ENCODE measurements around the gene PDPR.
"Not testable (repeated sequence)": the region's sequence is repeated elsewhere in the genome, so short reads cannot be mapped to it uniquely, and the experiment has no call there.

PDPR gene

DNA sequence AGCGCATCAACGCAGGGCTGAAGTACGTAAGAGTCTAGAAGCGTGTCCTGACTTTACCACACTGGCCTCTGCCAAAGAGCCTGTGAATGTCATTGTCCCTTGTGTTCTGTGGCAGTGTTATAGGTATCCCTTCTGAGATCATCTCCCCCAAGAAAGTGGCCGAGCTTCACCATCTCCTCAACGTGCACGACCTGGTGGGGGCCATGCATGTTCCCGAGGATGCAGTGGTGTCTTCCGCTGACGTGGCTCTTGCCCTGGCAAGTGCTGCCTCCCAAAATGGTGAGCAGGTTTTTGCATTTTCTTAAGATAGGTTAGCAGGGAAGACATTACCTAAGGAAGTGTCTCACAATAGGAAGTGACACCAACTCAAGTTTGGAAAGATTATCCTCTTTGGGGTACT, 14.7 kb downstream of the PDPR start:
- DNase-seq: not testable (repeated sequence)

DNA sequence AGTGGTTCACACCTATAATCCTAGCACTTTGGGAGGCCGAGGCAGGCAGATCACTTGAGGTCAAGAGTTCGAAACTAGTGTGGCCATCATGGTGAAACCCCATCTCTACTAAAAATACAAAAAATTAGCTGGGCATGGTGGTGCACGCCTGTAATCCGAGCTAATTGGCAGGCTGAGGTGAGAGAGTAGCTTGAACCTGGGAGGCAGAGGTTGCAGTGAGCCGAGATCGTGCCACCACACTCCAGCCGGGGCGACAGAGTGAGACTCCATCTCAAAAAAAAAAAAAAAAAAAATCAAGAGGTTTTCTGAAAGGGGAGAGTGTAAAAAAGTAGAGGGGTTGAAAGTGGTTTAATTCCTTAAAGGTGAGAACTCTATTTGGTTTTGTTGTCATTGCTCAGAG, 21.7 kb downstream of the PDPR start:
- DNase-seq: not testable (repeated sequence)

DNA sequence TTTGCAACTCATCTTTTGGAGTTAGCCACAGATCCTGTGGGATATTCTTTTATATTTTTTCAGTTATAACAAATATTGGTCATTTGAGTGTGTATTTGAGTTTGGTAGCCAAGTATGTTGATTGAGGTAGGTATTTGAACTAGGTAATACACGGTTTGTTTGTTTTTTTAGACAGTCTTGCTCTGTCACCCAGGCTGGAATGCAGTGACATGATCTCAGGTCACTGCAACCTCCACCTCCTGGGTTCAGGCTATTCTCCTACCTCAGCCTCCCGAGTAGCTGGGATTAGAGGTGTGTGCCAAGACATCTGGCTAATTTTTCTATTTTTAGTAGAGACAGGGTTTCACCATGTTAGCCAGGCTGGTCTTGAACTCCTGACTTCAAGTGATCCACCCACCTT, 22.5 kb downstream of the PDPR start:
- not testable (repeated sequence) for DNase-seq

DNA sequence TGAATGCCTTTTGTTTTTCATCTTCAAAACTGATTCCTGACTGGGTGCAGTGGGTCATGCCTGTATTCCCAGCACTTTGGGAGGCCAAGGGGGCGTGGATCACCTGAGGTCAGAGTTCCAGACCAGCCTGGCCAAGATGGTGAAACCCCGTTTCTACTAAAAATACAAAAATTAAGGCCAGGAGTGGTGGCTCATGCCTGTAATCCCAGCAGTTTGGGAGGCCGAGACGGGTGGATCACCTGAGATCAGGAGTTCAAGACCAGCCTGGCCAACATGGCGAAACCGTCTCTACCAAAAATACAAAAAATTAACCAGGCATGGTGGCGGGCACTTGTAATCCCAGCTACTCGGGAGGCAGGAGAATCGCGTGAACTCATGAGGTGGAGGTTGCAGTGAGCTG, 28.6 kb downstream of the PDPR start:
- not testable (repeated sequence) for DNase-seq

DNA sequence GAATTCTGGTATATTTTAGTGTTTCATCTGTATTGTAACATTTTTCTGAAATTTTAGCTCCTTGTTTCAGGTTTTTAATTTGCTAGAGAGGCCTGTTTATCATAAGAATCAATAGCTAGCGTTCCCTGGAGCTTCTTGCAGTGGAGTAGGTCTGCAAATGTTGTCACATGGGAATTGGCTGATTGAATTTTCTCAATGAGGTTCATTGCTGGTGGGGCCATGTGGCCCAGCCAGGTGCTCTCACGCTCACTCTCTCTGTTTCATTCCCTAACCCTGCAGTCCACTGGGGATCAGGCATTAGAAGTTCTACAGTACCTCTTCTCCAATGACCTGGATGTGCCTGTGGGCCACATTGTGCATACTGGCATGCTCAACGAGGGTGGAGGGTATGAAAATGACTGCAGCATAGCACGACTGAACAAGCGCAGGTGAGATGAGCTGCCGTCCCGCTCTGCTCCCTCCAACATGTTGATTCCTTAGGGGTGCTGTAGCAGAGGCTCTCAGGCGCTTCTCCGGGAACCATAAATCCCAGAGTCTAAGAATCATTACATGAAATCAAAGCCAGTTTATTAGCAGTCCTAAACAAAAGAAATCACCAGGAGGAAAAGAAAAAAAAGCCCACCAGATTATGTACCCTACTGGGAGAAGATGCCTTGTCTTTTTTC, 29.2 kb downstream of the PDPR start:
- DNase-seq: not testable (repeated sequence)

DNA sequence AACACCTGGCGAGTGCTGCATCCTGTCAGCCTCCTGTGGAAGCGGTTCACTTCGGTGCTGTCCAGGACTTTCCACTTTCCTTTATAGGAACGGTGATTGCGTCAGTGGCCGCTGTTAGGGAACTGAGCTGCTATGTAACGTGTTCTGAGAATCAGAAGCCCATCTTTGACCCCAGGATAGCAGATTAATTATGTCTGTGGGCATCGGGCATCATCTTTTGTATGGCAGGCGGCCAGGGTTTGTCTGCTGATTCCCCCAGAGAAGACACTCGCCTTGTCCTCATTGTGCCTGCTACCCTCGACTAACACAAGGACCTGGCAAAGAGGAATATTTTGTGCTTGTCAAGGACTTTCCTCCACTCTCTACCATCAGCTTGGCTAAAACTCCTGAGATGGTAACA, 33.7 kb downstream of the PDPR start:
- DNase-seq: not testable (repeated sequence)

DNA sequence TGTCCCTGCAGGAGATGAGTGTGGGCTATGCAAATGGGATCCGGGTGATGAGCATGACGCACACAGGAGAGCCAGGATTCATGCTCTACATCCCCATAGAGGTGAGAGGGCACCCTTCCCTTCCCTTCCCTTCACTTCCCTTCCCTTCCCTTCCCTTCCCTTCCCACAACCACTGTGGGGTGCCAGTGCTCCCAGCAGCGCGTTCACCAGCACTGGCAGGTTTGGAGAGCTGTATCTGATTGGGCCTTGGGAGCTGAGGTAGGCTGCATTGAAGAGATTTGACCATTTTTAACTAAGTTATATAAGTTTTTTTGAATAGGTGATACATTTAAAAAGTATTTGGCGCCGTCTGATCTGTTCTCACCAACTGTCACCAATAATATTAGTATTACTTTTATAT, 34.3 kb downstream of the PDPR start:
- DNase-seq: not testable (repeated sequence)

DNA sequence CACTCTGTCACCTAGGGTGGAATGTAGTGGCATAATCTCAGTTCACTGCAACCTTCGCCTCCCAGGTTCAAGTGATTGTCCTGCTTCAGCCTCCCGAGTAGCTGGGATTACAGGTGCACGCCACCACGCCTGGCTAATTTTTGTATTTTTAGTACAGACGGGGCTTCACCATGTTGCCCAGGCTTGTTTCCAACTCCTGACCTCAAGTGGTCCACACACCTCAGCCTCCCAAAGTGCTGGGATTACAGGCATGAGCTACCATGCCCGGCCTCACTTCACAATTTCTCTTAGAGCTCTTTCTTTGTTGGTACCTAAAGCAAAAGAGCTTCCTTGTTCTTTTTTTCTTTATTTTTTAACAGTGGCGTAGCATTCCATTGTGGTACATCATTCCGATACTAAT, 35.2 kb downstream of the PDPR start:
- DNase-seq: not testable (repeated sequence)

DNA sequence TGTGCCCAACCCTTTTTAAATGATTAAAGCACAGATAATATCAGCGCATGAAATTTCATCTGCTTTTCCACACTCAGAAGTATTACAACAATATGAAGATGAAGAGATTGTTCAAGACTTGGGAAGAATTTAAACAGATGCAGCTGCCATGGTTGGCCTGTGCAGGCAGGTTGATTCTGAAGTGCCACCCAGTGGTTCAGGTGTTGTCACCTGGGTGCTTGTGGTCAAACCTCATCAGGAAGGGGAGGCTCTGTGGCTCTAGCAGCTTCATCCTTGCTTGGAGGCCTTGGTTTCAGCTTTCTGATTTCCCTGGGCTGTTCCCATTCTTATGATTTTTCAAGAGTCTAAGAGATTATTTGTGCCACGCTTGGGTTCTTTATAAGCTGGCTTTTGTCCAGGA, 37.3 kb downstream of the PDPR start:
- DNase-seq: no peak

DNA sequence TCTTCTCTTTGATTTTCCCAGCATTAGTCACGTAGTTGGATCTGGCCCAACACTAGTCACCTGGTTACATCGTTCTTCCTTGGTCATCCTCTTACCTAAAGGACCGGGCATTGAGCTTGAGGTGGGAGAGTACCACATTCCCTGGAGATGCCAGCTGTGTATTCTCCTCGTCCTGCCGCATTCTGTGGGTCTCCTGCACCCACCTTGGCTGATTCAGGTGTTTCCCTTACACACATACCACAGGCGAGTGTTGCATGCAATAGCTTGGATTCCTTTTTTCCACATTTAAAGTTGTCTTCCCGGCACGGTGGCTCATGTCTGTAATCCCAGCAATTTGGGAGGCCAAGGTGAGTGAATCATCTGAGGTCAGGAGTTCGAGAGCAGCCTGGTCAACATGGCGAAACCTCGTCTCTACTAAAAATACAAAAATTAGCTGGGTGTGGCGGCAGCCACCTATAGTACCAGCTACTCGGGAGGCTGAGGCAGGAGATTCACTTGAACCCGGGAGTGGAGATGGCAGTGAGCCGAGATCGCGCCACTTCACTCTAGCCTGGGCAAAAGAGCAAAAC, 37.9 kb downstream of the PDPR start:
- DNase-seq: no peak

DNA sequence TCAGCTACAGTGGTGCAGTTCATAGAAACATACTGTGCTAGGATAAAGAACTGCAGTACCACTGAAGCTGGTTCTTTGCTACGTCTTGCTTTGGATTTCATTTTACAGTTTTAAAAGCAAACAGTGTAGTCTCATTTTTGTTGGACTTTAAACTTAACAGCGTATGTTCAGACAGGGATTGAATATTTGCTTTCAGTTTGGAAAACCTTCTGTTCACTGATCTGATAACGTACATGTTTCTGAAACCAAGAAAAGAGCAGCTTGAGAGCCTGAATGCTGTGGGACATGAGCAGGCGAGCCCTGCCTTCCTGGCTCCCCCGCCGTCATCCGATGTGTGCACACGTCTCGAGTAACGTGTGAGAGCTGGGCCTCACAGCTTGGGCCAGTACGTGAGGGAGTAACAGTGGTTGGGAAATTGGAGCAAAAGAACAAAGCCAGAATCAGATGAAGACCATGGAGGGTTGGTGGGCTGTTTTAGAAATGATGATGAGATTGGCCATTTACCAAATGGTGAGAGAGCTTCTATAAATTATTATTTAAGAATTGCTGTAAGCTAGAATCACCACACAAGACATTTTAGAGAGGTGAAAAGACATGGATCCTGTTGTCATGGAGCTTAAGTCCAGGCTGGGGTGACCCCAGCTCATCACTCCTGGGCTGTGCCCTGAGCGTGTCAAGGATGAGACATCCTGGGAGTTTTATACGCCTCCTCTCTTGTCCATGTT, 38.6 kb downstream of the PDPR start:
- no peak for DNase-seq

DNA sequence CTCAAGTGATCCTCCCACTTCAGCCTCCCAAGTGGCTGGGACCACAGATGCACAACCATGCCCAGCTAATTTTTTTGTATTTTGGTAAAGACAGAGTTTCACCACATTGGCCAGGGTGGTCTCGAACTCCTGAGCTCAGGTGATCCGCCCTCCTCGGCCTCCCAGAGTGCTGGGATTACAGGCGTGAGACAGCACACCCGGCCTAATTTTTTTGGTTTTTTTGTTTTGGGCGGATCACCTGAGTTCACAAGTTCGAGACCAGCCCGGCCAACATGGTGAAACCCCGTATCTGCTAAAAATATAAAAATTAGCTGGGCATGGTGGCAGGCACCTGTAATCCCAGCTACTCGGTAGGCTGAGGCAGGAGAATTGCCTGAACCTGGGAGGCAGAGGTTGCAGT, 40.6 kb downstream of the PDPR start:
- not testable (repeated sequence) for DNase-seq

DNA sequence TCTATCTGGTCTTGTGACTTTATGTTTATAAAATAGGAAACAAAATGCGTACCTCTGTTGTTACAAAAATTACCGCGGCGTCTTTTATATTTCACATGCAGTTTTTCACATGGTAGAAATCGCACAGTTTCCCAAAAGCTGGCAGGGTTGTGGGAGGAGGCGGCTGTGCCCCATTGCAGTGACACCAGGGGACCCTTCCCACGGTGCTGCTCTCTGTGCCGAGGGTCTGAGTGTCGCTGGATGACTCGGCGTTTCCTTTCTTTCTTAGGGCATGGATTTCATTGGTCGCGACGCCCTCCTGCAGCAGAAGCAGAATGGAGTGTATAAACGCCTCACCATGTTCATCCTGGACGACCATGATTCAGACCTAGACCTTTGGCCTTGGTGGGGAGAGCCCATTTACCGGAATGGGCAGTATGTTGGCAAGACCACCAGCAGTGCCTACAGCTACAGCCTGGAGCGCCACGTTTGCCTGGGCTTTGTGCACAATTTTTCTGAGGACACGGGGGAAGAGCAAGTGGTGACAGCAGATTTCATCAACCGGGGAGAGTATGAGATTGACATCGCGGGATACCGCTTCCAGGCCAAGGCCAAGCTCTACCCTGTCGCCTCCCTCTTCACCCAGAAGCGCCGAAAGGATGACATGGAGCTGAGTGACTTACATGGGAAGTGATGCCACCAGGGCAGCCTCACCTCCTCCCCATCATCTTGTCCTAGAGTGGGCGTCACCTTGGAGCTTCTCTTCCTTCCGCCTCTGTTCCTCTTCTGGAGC, 42.3 kb downstream of the PDPR start:
- DNase-seq: no peak

DNA sequence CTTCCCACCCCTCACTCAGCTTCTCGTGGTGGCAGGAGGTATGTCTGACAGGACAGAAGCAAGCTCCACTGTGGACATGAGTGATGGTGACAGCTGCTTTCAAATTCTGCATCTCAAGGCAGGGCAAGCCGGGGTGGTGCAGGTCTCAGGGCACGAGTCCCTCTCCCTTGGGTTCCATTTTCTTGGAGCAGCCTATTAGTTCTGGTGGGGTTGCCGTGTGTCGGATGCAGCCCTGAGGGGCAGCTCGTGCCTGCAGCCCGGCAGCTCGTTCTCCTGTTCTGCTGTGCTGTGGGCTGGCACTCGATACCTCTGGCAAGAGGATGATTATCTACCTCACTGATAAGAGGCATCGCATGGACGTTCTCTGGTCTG, 43.0 kb downstream of the PDPR start:
- no peak for DNase-seq

DNA sequence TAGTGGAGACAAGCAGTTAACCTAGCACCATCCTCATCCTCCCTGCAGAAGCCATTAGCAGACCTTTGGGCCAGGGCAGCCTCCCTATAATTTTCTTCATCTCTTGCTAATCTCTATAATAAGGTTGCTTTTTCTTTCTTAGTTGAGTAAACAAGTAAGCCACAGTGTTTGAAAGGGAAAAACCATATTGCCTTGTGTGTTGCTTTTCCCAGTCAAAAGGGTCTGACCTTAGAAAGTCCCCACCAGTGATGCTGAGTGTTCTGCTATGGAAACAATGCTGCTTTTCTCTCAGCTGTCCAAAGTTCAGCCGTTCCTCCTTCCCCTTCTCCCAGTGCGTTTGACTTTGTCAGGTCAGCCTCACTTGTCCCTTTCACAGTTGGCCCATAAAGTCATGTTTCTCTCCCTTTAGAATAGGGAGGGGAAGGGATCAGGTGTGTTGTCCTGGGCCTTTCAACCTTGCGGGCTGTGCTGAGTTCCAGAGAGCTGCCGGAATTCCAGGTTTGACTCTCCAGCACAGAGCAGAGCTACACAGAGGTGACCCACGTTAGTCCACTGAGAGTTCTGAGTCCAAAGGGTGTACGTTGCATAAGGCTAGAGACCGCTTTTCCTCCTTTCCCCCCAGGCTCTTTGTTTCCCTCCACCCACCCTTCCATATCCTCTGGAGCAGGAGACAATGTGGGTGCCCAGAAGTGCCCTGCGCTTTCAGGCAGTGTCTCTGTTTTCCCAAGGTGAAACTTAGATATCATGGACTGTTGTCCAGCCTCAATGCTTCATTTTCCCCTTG, 43.5 kb downstream of the PDPR start:
- DNase-seq: no peak

DNA sequence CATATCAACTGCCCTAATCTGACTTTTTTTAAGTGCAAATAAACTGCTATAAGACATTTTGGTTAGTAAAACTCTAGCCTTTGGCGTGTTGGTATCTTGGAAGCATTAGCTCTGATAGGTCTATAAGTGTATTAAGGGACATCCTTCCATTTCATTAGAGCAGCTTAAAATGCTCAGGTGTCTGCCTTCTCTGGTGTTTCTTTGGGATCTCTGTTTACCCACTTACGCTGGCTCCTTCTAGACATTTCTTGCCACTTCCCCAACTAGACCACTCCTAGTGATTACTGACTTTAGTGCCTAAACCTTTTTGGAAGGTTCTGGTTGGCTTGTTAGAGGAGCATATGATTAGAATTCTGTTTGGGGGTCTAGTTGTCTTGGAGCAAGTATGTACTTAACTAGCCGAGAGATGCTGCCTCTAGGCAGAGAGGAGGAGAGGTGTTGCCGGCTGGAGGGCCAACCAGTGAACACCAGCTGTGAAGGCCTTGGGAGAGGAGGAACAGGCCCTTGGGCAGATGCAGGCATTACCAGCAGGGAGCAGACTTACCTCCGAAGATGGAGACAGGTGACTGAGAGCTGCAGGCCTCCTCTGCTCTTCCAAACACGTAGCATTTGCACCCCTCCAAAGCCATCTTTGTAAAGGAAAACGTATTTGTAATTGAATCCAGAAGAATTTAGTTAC, 44.3 kb downstream of the PDPR start:
- DNase-seq: no peak

DNA sequence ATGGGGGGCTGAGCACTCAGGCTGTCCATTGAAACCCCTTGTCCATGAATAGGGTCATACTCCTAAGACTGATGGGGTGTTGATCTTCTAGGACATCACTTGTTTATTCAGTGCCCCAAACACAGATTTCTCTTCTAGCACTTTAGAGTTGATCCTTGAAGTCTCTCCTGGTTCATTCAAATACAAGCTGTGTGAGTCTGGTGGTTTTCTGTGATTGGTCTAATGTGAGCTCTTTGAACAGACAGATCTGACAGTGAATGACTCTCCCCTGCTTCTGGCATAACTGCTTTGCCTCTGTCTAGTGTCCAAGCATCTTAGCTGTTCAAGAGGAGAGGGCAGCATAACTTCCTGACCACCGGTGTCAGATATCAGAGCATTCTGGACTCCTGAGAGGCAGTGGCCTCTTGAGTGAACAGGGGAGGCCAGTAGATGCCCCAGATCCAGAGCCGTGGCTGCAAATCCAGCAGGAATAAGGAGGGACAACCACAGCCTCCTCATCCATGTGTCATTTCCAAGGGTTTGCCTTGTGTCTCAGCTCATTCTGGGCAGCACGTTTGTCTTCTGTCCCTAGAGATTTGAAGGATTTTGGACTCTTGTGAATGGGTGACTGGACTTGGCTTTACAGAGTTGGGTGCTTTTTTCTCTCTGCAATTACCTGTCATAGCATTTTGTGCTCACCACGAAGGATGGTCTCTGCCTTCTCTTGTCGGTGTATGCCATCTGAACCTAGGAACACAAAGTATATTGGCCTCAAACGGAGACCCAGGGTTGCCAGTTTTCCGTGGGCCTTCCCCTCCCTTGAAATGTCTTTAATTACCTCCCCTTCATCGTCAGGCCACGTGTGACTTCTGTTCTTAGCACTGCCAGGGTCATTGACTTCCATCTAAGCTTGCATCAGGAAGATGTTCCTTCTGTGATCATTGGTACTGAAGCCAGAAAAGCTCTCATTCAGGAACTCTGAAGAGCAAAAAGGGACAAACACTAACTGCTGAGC, 45.5 kb downstream of the PDPR start:
- DNase-seq: no peak

DNA sequence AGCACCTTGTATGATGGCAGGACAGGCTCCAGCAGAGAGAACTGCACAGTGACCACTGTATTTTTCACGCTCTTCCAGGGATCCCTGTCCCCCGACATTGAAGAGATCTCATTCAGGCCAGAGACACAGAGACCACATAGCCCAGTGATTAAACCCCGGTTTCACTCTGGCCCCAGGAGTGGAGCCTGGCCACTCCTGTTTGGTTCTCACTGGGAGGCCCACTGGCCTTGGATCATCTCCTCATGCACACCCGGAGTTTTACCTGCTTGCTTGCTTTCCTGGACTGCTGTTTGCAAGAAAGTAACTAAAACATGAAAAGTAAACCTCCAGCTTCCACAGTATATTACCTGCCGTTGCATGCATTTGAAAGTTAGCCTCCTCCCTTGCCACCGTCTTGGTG, 46.3 kb downstream of the PDPR start:
- DNase-seq: no peak

DNA sequence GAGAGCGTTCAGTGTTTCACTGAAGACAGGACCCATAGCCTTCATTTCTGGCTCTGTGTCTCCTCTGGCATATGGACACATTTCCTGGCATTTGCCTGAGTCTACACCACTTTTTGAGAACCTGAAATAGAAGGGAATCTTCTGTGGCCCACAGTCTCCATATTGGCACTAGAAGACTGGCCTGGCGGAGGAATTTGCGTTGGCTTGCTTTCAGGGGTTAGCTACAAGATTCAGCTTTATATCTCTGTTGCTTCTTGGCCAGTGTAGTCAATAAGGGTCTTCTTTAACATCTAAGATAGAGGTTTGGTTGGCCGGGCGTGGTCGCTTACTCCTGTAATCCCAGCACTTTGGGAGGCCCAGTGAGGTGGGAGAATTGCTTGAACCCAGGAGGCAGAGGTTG, 46.7 kb downstream of the PDPR start:
- DNase-seq: no peak

DNA sequence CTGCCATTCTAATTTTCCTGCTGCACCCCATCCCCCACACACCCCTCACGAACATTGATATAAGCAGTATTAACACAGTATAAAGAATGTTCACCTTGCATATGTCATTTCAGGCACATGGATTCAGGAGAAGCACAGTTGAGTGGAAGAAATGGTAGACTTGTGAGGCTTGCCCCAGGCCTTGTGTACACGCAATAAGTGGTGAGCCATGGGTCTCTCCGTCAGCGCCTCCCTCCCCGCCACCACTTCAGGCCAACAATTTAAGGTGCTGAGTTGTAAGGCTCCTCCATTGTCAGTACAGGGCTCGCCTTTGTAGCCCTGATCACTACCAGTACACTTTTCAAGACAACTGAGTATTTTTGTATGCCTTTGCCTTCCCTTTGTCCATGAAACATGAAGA, 47.2 kb downstream of the PDPR start:
- no peak for DNase-seq

DNA sequence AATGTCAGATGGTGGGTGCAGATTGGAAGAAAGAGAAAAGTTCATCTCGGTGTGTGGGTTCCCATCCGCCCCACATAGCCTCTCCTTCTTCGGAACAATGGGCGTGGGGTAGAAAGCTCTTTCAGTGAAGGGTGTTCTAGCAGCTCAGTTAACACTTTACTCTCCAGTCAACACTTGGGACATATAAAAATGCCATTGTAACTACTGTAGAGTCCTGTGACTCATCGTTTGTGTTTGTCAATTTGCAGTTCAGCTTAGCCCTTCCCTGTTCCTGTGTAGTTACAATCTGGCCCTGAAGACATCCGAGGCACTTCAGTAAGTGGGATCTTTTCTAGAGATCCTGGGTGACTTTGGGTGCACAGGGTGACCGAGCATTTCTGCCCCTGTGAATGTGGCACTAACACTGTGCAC, 47.9 kb downstream of the PDPR start:
- no peak for DNase-seq
